ENCODE results near the gene ZNF787. TPM values are rescaled to one million over a fixed set of nuclear protein-coding genes. Genes with fewer than 3 reads are reported as not detected.

Gene ZNF787
- polyA plus RNA-seq: 33.3 TPM
- long read RNA-seq, donor 1, transcript ZNF787-203 (3 exons, 1,925 nt): major isoform, 9 of 10 reads
- long read RNA-seq, donor 1, partial matches to known transcripts: 0 of 10 reads
- long read RNA-seq, donor 1, other reads (novel, unspliced or antisense): 0 of 10 reads
- long read RNA-seq, donor 2, transcript ZNF787-203 (3 exons, 1,925 nt): major isoform, 20 of 21 reads
- long read RNA-seq, donor 2, partial matches to known transcripts: 0 of 21 reads
- long read RNA-seq, donor 2, other reads (novel, unspliced or antisense): 0 of 21 reads
- long read RNA-seq, donor 3, transcript ZNF787-203 (3 exons, 1,925 nt): major isoform, 13 of 15 reads
- long read RNA-seq, donor 3, partial matches to known transcripts: 0 of 15 reads
- long read RNA-seq, donor 3, other reads (novel, unspliced or antisense): 0 of 15 reads
- long read RNA-seq, donor 4, partial matches to known transcripts: 0 of 3 reads
- long read RNA-seq, donor 4, other reads (novel, unspliced or antisense): 0 of 3 reads
- long read RNA-seq, donor 5, transcript ZNF787-203 (3 exons, 1,925 nt): major isoform, 7 of 7 reads
- long read RNA-seq, donor 5, partial matches to known transcripts: 0 of 7 reads
- long read RNA-seq, donor 5, other reads (novel, unspliced or antisense): 0 of 7 reads
- long read RNA-seq, donor 6, transcript ZNF787-203 (3 exons, 1,925 nt): major isoform, 14 of 16 reads
- long read RNA-seq, donor 6, partial matches to known transcripts: 0 of 16 reads
- long read RNA-seq, donor 6, other reads (novel, unspliced or antisense): 0 of 16 reads
- long read RNA-seq, donor 7, partial matches to known transcripts: 0 of 5 reads
- long read RNA-seq, donor 7, other reads (novel, unspliced or antisense): 0 of 5 reads
- long read RNA-seq, donor 8, transcript ZNF787-203 (3 exons, 1,925 nt): major isoform, 13 of 13 reads
- long read RNA-seq, donor 8, partial matches to known transcripts: 0 of 13 reads
- long read RNA-seq, donor 8, other reads (novel, unspliced or antisense): 0 of 13 reads
- long read RNA-seq, donor 9, transcript ZNF787-203 (3 exons, 1,925 nt): major isoform, 7 of 12 reads
- long read RNA-seq, donor 9, partial matches to known transcripts: 5 of 12 reads
- long read RNA-seq, donor 9, other reads (novel, unspliced or antisense): 0 of 12 reads
- long read RNA-seq, donor 10, transcript ZNF787-203 (3 exons, 1,925 nt): major isoform, 11 of 12 reads
- long read RNA-seq, donor 10, partial matches to known transcripts: 0 of 12 reads
- long read RNA-seq, donor 10, other reads (novel, unspliced or antisense): 0 of 12 reads
- long read RNA-seq, donor 11, transcript ZNF787-203 (3 exons, 1,925 nt): major isoform, 15 of 15 reads
- long read RNA-seq, donor 11, partial matches to known transcripts: 0 of 15 reads
- long read RNA-seq, donor 11, other reads (novel, unspliced or antisense): 0 of 15 reads

DNA sequence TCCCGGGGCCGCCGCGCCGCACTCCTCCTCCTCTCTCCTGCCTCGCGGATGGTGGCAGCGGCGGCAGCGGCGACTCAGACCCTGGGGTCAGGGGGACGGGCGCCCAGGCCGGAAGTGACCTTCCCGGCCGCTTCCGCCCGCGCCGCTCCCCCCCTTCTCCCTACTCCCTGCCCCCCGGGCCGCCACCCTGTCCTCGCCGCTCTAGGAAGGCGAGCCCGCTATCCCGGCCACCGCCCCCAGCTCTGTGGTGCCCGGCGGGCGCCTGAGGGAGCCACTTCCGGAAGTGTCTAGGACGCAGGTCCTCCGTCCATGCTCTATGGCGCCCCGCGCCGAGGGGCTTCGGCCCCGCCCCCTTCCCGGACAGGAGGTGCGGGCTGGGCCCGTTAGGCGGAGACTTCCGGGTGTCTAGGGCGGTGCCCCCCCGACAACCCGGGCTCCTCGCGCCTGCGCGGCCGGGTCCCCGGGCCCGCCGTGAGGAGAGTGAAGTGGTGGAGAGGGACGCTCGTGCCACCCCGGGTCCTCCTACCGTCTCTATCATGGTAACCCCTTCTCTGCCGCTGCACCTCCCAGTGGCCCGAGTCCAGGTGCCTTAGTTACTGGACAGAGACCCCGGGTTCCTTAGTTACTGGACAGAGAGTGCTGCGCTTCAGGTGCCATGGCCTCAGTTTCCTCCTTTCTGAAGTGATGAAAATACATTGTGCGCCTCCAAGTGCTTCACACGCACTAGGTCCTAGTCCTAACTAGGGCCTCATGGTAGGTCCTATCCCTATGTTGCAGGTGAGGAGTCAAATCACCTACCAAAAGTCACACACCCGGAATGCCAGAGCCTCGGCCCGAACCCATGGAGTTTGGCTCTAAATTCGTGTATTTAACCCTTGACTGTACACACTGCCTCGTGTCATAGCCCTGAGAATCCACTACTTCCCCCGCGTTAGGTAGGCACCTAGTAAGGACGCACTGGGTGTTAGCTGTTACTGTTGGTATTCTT, at the start of gene ZNF787:
Gene ZNF787, minus strand, starts transcription at position 116 of the 988 bp plus-strand sequence. CDS start 18,078 bp downstream, outside the sequence.
- Histone ChIP-seq H3K27me3 (ENCODE audit: control insufficient read depth, insufficient read depth, low read length) (no peaks in the 10 kb centered on the region), H3K4me3 (ENCODE audit: low read length) (peak within 1 kb of the TSS; percentile 74), H3K27ac (ENCODE audit: low read length) (peak within 1 kb of the TSS; percentile 96), H3K36me3 (ENCODE audit: control insufficient read depth, insufficient read depth, low read length) (peaks cover 9% of the 10 kb centered on the region), H3K9me3 (ENCODE audit: control insufficient read depth, low read depth, low read length) (no peaks in the 10 kb centered on the region), H3K4me1 (ENCODE audit: control insufficient read depth, insufficient read depth, low read length) (peaks cover 32% of the 10 kb centered on the region)
- no CpG with 5 or more reads among the region's 74 CpGs for WGBS (ENCODE audit: insufficient coverage, low lambda C conversion rate)
- peak; percentile 99 for DNase-seq

DNA sequence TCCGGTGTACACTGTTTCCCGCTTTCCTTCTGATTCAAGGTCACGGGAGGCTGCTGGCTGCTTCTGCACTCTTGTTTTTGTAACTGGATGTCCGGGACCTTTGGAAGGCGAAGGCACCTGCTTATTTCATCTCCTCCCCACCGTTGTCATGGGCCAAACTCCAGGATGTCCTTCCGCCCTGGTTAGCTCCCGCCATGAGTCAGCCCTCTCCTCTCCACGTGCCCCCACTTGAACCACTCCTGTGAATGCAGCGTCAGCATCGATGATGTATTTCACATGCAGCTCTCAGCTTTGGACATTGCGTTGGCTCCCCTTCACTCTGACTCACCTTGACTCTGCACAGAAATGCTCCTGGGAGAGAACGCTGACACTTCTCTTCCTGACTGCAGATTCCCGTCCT, 49.2 kb upstream of the ZNF787 start:
- Histone ChIP-seq H3K4me1 (ENCODE audit: control insufficient read depth, insufficient read depth, low read length) (no peaks in the 10 kb centered on the region), H3K27ac (ENCODE audit: low read length) (no peak overlapping the region), H3K9me3 (ENCODE audit: control insufficient read depth, low read depth, low read length) (no peaks in the 10 kb centered on the region), H3K27me3 (ENCODE audit: control insufficient read depth, insufficient read depth, low read length) (peaks cover 13% of the 10 kb centered on the region), H3K4me3 (ENCODE audit: low read length) (no peak overlapping the region), H3K36me3 (ENCODE audit: control insufficient read depth, insufficient read depth, low read length) (no peaks in the 10 kb centered on the region)
- peak; percentile 19 to 50 for DNase-seq
- WGBS (ENCODE audit: insufficient coverage, low lambda C conversion rate): no CpG with 5 or more reads among the region's 14 CpGs

DNA sequence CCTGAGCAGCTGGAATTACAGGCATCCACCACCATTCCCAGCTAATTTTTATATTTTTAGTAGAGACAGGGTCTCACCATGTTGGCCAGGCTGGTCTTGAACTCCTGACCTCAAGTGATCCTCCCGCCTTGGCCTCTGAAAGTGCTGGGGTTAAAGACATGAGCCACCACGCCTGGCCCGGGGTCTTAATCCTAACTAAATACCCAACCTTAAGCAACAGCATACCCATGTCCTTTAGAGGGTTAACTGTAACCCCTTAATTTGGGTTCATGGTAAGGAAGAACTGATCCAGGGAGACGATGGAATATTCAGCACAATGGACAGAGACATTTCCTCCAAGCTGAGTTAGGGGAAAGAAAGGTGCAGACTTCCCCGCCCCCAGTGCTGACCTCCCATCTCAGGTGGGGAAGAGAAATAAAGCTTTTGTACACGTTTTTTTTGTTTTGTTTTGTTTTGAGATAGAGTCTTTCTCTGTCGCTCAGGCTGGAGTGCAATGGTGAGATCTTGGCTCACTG, 46.0 kb upstream of the ZNF787 start:
- no peak for DNase-seq
- WGBS (ENCODE audit: insufficient coverage, low lambda C conversion rate): no CpG with 5 or more reads among the region's 7 CpGs
- H3K27ac ChIP-seq (ENCODE audit: low read length): no peak overlapping the region
- H3K27me3 ChIP-seq (ENCODE audit: control insufficient read depth, insufficient read depth, low read length): no peaks in the 10 kb centered on the region
- H3K9me3 ChIP-seq (ENCODE audit: control insufficient read depth, low read depth, low read length): no peaks in the 10 kb centered on the region
- no peak overlapping the region for H3K4me3 ChIP-seq (ENCODE audit: low read length)
- no peaks in the 10 kb centered on the region for H3K4me1 ChIP-seq (ENCODE audit: control insufficient read depth, insufficient read depth, low read length)
- no peaks in the 10 kb centered on the region for H3K36me3 ChIP-seq (ENCODE audit: control insufficient read depth, insufficient read depth, low read length)

DNA sequence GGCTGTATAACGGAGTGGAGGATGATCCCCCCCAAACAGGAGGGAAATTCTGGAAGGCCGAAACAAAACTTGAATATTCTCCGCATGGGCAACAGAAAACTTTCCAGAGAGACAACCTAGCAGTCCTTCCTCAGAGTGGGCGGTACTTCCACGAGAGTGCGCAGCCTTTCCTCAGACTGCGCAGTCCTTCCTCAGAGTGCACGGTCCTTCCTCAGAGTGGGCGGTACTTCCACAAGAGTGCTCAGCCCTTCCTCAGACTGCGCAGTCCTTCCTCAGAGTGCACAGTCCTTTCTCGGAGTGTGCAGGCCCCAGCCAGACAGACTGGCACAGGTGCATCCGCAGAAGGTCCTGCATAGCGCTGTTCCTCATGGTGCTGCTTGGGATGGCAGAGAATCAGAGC, 42.0 kb upstream of the ZNF787 start:
- H3K27ac ChIP-seq (ENCODE audit: low read length): no peak overlapping the region
- no peaks in the 10 kb centered on the region for H3K27me3 ChIP-seq (ENCODE audit: control insufficient read depth, insufficient read depth, low read length)
- H3K4me3 ChIP-seq (ENCODE audit: low read length): no peak overlapping the region
- no peak for DNase-seq
- no CpG with 5 or more reads among the region's 13 CpGs for WGBS (ENCODE audit: insufficient coverage, low lambda C conversion rate)
- peaks cover 22% of the 10 kb centered on the region for H3K36me3 ChIP-seq (ENCODE audit: control insufficient read depth, insufficient read depth, low read length)
- no peaks in the 10 kb centered on the region for H3K9me3 ChIP-seq (ENCODE audit: control insufficient read depth, low read depth, low read length)
- no peaks in the 10 kb centered on the region for H3K4me1 ChIP-seq (ENCODE audit: control insufficient read depth, insufficient read depth, low read length)

DNA sequence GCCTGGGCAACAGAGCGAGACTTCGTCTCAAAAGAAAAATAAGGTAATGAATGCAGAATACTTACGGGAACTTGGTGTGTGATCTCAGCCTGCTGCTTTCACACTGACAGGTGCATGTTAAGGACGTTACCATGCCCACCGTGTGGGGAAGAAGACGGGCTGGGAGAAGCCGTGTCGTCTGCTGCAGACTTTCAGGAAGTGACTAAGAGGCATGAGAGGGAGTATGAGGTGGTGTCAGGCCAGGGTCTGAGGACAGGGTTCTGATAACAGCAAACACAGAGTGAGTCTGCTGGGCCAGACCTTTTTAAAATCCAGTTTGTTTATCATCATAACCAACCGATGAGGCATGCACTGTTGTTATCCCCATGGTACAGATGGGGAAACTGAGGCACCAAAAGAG, 41.2 kb upstream of the ZNF787 start:
- DNase-seq: no peak
- no peaks in the 10 kb centered on the region for H3K4me1 ChIP-seq (ENCODE audit: control insufficient read depth, insufficient read depth, low read length)
- no peaks in the 10 kb centered on the region for H3K27me3 ChIP-seq (ENCODE audit: control insufficient read depth, insufficient read depth, low read length)
- no peaks in the 10 kb centered on the region for H3K9me3 ChIP-seq (ENCODE audit: control insufficient read depth, low read depth, low read length)
- H3K4me3 ChIP-seq (ENCODE audit: low read length): no peak overlapping the region
- peaks cover 24% of the 10 kb centered on the region for H3K36me3 ChIP-seq (ENCODE audit: control insufficient read depth, insufficient read depth, low read length)
- no peak overlapping the region for H3K27ac ChIP-seq (ENCODE audit: low read length)
- WGBS (ENCODE audit: insufficient coverage, low lambda C conversion rate): 100% methylated on average over 1 of the region's 9 CpGs

DNA sequence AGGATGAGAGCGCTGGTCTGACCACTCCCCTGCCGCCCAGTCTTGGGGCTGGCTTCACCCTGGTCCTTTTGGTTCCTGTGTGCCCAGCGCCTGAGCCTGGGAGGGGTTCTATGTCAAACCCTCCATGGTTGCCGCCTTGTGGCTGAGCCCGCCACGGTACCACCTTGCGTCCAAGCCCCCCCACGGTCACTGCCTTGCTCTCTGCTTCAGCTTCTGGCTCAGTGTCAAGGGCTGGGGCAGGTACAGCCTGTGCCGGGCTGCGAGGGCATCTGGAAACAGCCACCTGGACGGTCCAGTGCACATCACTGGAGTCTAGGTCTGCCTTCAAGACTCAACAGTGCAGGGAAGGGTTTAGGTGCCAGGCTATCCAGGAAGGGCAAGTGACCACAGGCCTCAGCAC, 40.4 kb upstream of the ZNF787 start:
- Histone ChIP-seq H3K36me3 (ENCODE audit: control insufficient read depth, insufficient read depth, low read length) (peaks cover 28% of the 10 kb centered on the region), H3K27me3 (ENCODE audit: control insufficient read depth, insufficient read depth, low read length) (no peaks in the 10 kb centered on the region), H3K4me1 (ENCODE audit: control insufficient read depth, insufficient read depth, low read length) (no peaks in the 10 kb centered on the region), H3K9me3 (ENCODE audit: control insufficient read depth, low read depth, low read length) (no peaks in the 10 kb centered on the region), H3K4me3 (ENCODE audit: low read length) (no peak overlapping the region), H3K27ac (ENCODE audit: low read length) (no peak overlapping the region)
- WGBS (ENCODE audit: insufficient coverage, low lambda C conversion rate): no CpG with 5 or more reads among the region's 11 CpGs
- DNase-seq: no peak

DNA sequence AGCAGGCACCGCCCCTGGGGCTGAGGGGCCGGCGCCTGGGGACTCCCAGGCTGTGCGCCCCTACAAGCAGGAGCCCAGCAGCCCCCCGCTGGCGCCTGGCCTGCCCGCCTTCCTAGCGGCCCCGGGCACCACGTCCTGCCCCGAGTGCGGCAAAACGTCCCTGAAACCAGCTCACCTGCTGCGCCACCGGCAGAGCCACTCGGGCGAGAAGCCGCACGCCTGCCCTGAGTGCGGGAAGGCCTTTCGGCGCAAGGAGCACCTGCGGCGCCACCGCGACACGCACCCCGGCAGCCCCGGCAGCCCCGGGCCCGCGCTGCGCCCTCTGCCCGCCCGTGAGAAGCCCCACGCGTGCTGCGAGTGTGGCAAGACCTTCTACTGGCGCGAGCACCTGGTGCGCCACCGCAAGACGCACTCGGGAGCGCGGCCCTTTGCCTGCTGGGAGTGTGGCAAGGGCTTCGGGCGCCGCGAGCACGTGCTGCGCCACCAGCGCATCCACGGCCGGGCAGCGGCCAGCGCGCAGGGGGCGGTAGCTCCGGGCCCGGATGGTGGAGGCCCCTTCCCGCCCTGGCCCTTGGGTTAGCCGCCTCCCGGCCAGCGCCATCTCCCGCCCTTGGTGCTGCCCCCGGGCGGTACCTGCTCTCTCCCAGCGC, 38.7 kb upstream of the ZNF787 start:
- Histone ChIP-seq H3K4me1 (ENCODE audit: control insufficient read depth, insufficient read depth, low read length) (no peaks in the 10 kb centered on the region), H3K27ac (ENCODE audit: low read length) (no peak overlapping the region), H3K4me3 (ENCODE audit: low read length) (no peak overlapping the region), H3K27me3 (ENCODE audit: control insufficient read depth, insufficient read depth, low read length) (no peaks in the 10 kb centered on the region), H3K9me3 (ENCODE audit: control insufficient read depth, low read depth, low read length) (no peaks in the 10 kb centered on the region), H3K36me3 (ENCODE audit: control insufficient read depth, insufficient read depth, low read length) (peaks cover 41% of the 10 kb centered on the region)
- no CpG with 5 or more reads among the region's 69 CpGs for WGBS (ENCODE audit: insufficient coverage, low lambda C conversion rate)
- no peak for DNase-seq

DNA sequence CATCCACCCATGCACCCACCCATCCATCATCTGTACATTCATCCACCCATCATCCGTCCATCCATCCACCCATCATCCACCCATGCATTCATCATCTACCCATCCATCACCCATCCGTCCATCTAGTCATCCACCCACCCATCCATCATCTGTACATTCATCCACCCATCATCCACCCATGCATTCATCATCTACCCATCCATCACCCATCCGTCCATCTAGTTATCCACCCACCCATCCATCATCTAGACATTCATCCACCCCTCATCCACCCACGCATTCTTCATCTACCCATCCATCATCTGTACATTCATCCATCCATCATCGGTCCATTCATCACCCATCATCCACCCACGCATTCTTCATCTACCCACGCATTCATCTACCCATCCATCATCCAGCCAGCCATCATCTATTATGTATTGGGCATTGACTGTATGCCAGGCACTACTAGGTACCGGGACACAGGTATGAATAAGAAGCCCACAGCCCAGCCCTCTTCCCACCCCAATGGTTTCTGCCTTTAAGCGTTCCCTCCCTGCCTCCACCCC, 38.0 kb upstream of the ZNF787 start:
- H3K27ac ChIP-seq (ENCODE audit: low read length): no peak overlapping the region

More for the DNA sequence above, 38.0 kb upstream of the ZNF787 start:
- Histone ChIP-seq H3K4me1 (ENCODE audit: control insufficient read depth, insufficient read depth, low read length) (no peaks in the 10 kb centered on the region), H3K27me3 (ENCODE audit: control insufficient read depth, insufficient read depth, low read length) (no peaks in the 10 kb centered on the region), H3K36me3 (ENCODE audit: control insufficient read depth, insufficient read depth, low read length) (peaks cover 45% of the 10 kb centered on the region), H3K4me3 (ENCODE audit: low read length) (no peak overlapping the region), H3K9me3 (ENCODE audit: control insufficient read depth, low read depth, low read length) (no peaks in the 10 kb centered on the region)
- no peak for DNase-seq
- 94% methylated on average over 5 of the region's 9 CpGs for WGBS (ENCODE audit: insufficient coverage, low lambda C conversion rate)
